ENCODE data around the gene BFSP1. TPM values are rescaled to one million over a fixed set of nuclear protein-coding genes. Genes with fewer than 3 reads are reported as not detected.

BFSP1 gene
- polyA plus RNA-seq, 5 donors, result 3.3 to 4.1 (median 3.9) TPM

DNA sequence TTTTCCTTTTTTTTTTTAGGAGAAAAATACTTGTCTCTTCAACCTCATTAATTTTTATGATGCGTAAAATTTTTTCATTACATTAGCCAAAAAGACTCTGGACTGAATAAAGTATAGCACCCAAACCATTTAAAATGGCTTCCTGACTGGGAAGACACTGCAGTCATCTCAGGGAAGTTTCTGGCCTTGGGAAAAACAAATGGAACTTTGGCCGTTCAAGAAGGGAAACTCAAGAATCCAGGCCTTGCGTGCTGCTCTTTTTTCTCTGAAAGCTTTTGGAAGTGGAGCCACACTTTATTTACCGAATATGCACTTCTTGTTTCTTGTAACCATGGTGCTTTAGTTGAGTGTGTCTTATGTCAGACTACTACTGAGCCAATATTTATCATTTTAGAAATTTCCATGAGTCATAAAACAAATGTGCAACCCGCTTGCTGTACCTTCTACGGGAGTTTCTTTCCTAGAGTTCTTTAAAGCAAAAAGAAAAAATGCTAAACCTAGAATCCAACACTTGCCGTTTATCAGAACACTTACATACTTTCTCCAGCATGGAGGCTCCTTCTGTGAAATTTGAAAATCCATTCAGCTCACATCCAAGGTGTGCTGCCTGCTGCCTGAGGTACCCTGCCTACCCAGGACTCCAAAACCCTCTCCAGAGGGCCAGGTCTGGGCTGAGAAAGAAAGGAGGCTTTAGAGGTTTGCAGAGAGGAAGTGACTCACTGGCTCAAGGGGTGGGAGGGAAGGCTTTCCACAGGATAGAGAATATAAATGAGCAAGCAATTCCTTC is 27.2 kb upstream of the BFSP1 start:
- DNase-seq, result no peak

- DNase-seq, result no peak
These were observed 26.5 kb upstream of the BFSP1 start for GRCh38 chr20:17557675-17558006.

- no peak for DNase-seq
These were observed 25.9 kb upstream of the BFSP1 start for GRCh38 chr20:17556837-17557674.

GRCh38 chr20:17555106-17555505 is 23.9 kb upstream of the BFSP1 start:
- DNase-seq, result no peak

DNA sequence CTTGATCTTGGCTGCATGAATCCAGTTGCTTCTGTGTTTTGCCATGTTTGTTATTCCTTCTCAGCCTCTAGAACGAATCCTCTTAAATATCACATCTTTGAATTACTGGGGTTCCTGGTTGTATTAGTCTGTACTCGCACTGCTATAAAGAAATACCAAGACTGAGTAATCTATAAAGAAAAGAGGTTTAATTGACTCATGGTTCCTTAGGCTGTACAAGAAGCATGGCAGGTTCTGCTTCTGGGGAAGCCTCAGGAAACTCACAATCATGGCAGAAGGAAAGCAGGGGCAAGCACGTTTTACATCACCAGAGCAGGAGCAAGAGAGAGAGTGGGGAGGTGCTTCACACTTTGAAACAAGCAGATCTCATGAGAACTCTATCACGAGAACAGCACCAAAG is 18.0 kb upstream of the BFSP1 start:
- no peak for DNase-seq

GRCh38 chr20:17545127-17545526 is 13.9 kb upstream of the BFSP1 start:
- no peak for DNase-seq

DNA sequence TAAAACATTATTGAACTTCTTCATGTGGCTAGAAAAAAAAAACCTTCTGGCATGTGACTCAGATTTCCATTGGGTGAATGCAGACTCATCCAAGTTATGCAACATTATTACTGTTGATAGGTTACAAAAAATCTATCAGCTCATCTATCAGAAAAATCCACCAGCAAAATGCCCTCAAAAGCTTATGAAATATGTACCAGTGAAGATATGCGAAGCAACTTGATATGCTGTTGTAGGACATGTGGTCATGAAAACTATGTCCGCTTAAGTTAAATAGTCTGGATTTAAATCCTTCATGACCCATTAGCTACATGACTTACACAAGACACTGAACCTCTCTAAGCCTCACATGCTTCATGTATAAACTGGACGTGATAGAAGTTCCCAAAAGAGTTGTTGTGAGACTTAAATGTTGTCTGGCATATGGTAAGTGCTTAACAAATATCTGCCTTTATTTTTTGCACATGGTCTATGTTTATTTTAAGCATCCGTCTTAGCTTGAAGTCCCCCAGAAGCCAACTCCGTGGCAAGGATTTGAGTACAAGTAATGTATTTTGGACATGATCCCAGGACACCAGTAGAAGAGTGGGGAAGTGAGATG is 12.5 kb upstream of the BFSP1 start:
- peak; percentile 76 to 87 for DNase-seq

- DNase-seq, result peak; percentile 67 to 77
These were observed 11.8 kb upstream of the BFSP1 start for GRCh38 chr20:17542993-17543412.

DNA sequence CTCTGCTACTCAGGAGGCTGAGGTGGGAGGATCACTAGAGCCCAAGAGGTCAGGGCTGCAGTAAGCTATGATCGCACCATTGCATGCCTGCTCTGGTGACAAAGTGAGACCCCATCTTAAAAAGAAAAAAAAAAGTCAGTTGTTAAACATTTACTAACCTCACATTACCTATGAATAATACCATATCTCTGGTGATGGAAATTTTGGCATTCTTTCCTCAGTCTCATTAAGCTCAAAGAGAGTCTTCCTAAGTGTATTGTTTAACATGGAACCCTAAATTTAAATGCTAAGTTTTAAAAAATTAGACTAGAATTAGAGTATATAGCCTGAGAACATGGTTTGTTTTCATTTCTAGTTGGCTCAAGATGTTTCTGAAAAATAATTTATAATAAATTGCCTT is 11.3 kb upstream of the BFSP1 start:
- no peak for DNase-seq

DNA sequence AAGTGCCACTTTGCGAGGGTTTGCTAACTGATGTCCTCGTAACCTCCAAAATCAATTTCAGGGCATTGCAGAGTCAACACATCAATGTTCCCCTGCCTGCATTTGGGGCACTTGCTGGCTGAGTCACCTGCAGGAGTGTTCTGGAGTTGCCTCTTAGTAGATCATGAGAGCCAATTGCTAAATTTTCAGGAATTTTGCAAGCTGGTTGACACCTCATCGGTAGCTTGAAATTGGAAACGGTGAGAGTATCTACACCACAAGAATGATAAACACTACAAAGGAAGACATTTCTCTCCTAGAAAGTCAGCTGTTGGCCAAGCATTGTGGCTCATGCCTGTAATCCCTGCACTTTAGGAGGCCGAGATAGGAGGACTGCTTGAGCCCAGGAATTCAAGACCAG is 10.8 kb upstream of the BFSP1 start:
- no peak for DNase-seq

- DNase-seq, result no peak
These were observed 10.4 kb upstream of the BFSP1 start for GRCh38 chr20:17541596-17541995.

- no peak for DNase-seq
These were observed 7.5 kb upstream of the BFSP1 start for GRCh38 chr20:17538517-17539170.

DNA sequence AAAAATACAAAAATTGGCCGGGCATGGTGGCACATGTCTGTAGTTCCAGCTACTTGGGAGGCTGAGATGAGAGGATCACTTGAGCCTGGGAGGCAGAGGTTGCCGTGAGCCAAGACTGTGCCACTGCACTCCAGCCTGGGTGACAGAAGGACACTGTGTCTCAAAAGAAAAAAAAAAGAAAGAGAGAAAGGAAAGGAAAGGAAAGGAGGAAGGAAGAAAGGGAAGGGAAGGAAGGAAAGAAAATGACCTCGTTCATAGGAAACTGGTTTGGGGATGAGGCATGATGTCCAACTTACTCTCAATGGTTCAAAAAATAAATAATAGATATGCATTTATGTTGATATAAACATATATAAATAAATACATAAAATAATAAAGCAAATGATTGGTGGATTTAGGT is 6.8 kb upstream of the BFSP1 start:
- no peak for DNase-seq

DNA sequence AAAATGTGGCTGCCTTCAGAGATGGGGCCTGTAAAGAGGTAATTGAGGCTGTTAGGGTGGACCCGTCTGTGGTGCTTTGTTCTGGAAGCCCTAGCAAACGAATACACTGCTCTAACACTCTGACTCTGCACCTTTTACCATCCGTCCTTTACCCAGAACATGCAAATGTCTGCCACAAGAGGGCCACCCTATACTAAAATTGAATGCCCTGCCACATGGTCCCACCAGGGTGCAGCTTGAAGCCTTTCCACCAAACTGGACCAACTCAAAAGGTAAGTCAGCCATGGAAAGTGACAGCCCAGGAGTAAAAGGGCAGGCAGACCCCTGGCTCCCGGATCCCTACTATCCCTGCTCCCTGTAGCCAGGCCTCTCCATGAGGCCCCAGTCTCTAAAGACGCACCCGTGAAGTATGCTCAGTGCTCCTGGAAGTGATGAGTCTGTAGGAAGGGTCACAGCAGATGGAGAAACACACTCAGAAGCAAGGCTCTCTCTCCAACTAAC is 5.8 kb upstream of the BFSP1 start:
- DNase-seq, result peak in 1 of 2 donors; percentile 71

DNA sequence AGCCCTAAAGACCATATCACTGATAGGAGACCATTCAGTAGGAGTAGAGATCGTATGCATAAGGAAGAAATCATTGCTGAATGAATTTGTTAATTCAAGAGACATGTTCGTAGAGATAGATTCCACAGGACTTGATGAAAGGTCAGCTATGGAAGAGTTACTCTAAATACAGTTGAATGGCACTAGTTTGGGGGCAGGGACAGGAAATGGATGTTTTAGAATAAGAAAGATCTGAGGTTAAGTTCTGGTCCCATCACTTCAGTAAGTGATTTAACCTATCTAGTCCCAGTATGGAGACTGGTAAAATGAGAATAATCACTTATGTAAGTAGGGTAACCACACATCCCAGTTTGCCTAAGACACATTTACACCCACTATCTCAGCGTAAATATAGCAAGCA is 2.9 kb upstream of the BFSP1 start:
- DNase-seq, result no peak

DNA sequence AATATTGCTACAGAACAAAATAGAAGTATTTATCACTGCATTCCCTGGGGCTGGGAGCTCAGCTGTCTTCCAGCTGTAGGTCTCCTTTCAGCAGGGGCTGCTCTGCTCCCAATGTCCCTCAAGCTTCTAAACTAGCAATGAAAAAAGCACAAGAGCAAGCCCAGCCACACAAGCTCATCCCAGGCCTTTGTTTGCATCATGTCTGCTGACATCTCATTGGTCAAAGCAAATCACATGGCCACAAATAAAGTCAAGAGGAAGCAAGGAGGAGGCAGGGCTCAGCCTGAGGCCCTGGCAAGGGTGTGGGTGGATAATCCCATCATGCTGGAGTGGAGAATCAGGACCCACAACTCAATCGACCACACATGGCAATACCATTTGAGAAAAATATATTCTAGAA is 2.2 kb upstream of the BFSP1 start:
- no peak for DNase-seq

GRCh38 chr20:17531665-17532025 is 466 bp upstream of the BFSP1 start:
- no peak for DNase-seq

DNA sequence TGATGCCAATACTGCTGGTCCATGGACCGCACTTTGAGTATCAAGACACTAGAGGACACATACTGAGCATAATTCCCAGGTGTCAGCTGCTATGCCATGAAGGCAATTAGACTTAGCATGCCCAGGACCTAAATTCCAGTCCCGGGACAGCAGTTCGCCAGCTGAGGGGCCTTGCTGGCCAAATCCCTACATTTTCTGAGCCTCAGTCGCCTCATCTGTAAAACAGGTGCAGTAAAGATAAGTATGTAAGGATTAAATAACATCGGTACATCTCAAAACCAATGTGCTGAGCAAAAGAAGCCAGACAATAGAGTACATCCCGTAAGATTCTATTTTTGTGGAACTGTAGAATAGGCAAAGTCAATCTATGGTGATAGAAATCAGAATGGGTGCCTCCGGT is 1.0 kb downstream of the BFSP1 start:
- DNase-seq, result no peak

GRCh38 chr20:17529586-17529985 is 1.6 kb downstream of the BFSP1 start:
- DNase-seq, result no peak

DNA sequence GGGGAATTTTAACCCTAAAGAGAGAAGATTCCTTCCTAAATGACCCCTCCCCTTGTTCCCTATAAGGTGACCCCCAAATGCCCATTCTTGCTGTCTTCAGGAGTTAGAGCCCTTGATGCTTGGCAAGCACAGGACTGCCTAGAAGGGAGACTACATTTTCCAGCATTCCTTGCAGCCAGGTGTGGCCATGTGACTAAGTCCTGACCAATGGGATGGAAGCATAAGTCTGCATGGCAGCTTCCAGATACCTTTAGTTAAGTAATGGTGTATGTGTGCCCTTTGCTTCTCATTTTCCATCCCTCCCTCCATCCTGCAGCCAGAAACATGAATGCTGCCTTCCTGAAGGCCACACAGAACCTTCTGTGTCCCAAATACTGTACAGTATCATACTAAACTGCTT is 5.5 kb downstream of the BFSP1 start:
- no peak for DNase-seq

DNA sequence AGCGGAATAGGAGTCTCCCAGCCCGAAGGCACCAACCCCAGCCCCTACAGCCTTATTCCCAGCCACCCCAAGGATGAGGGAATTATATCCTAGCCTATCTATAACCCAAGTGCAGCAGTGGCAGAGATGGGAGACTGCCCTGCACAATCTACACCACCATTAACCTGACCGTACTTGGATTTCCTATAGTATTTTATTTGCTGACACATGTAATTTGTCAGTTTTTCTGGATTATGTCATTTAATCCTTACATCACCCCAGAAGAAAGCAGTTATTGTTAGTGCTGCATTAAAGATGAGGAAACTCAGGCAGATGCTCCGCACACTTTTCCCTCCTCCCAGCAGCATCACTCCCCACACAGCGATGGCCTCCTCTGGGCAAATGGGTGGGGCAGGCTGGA is 6.0 kb downstream of the BFSP1 start:
- no peak for DNase-seq

DNA sequence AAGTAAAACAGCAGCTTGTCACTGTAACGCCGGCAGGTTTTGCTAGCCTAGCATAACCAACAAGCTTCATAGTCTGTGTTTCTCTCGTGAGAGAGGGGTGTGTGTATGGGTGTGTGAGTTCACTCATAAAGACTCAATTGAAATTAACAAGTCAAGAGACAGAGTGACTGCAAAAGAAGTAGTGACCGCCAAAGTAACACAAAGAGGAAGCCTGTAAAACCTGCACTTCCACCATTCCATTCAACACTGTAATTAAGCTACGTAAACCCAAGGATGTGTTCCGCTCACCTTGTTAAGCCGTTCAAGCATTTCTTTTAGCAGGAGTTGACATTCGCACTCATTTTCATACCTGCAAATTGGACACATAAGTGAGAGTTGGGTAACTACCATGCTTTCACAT is 6.6 kb downstream of the BFSP1 start:
- no peak for DNase-seq
